ENCODE data around the gene LIN37. TPM values are rescaled to one million over a fixed set of nuclear protein-coding genes. Genes with fewer than 3 reads are reported as not detected.

LIN37 gene
- total RNA-seq, 1 experiment from 2014 or later: 6.4 TPM

GRCh38 chr19:35788205-35788960, 40.0 kb downstream of the LIN37 start:
- ChIA-PET CTCF (interaction anchor here (0.5 to 2.8 kb wide), 3 partner anchors 21 to 43 kb away, joined by 3 to 8 read pairs (median 3); partner anchors contain the start of genes LIN37, PSENEN and U2AF1L4), POLR2A (no interaction called here)
- DNase-seq (ENCODE audit: low spot score) (no peak), ATAC-seq (no peak)
- no peak overlapping the region for H3K4me3 Mint-ChIP-seq
- no peaks in the 10 kb centered on the region for H3K9me3 Mint-ChIP-seq
- peaks cover 17% of the 10 kb centered on the region for H3K4me1 Mint-ChIP-seq
- H3K27me3 Mint-ChIP-seq (ENCODE audit: low read depth): no peaks in the 10 kb centered on the region
- TF ChIP-seq ATF3 (CRISPR knock-in tag; conservative IDR thresholded peaks at IDR 0.05) (no peak), ETV6 (CRISPR knock-in tag; IDR thresholded peaks at IDR 0.05) (no peak), ATF2 (CRISPR knock-in tag; IDR thresholded peaks at IDR 0.05; ENCODE audit: borderline replicate concordance, low read depth) (no peak), HMGA2 (CRISPR knock-in tag; IDR thresholded peaks at IDR 0.05) (no peak), TCF7 (CRISPR knock-in tag; IDR thresholded peaks at IDR 0.05; ENCODE audit: low read depth) (no peak), NR1H2 (CRISPR knock-in tag; IDR thresholded peaks at IDR 0.05) (no peak), ESRRA (CRISPR knock-in tag; IDR thresholded peaks at IDR 0.05; ENCODE audit: borderline replicate concordance) (no peak)
- H3K27ac Mint-ChIP-seq: no peak overlapping the region
- H3K36me3 Mint-ChIP-seq: no peaks in the 10 kb centered on the region

GRCh38 chr19:35789195-35789977, 41.0 kb downstream of the LIN37 start:
- no peak for DNase-seq (ENCODE audit: low spot score)
- Mint-ChIP-seq H3K27me3 (ENCODE audit: low read depth) (no peaks in the 10 kb centered on the region), H3K36me3 (no peaks in the 10 kb centered on the region), H3K4me3 (no peak overlapping the region), H3K9me3 (no peaks in the 10 kb centered on the region), H3K4me1 (peaks cover 12% of the 10 kb centered on the region), H3K27ac (no peak overlapping the region)
- ChIA-PET CTCF (interaction anchor here (0.5 to 2.8 kb wide), 7 partner anchors 13 to 335 kb away, joined by 3 to 8 read pairs (median 3); partner anchors contain the start of genes LIN37, PSENEN and U2AF1L4), POLR2A (no interaction called here)
- TF ChIP-seq HMGA2 (CRISPR knock-in tag; IDR thresholded peaks at IDR 0.05) (no peak), ETV6 (CRISPR knock-in tag; IDR thresholded peaks at IDR 0.05) (no peak), PREB (CRISPR knock-in tag; IDR thresholded peaks at IDR 0.05; ENCODE audit: borderline replicate concordance) (no peak), ZNF423 (CRISPR knock-in tag; IDR thresholded peaks at IDR 0.05) (no peak), ZNF138 (CRISPR knock-in tag; conservative IDR thresholded peaks at IDR 0.05) (no peak), PRRX2 (CRISPR knock-in tag; IDR thresholded peaks at IDR 0.05) (no peak), ZNF317 (CRISPR knock-in tag; IDR thresholded peaks at IDR 0.05; ENCODE audit: borderline replicate concordance, low read depth) (no peak), ERG (CRISPR knock-in tag; IDR thresholded peaks at IDR 0.05) (no peak), E2F5 (CRISPR knock-in tag; IDR thresholded peaks at IDR 0.05) (no peak), IRF2 (CRISPR knock-in tag; IDR thresholded peaks at IDR 0.05; ENCODE audit: borderline replicate concordance, low read depth) (no peak), ZNF232 (CRISPR knock-in tag; IDR thresholded peaks at IDR 0.05) (no peak), HMGXB4 (CRISPR knock-in tag; IDR thresholded peaks at IDR 0.05) (no peak)
- no peak for ATAC-seq
